GM21447 (cell line): ENCODE data around the gene NLRC3.
"Not testable (repeated sequence)": the region's sequence is repeated elsewhere in the genome, so short reads cannot be mapped to it uniquely, and the experiment has no call there.

Experiments used
- ATAC-seq: cut with Tn5 transposase; IDR thresholded peaks from one replicate; pipeline ENCODE4 v1.9.1; 2021; ENCODE audit not compliant: unreplicated experiment

NLRC3 gene

DNA sequence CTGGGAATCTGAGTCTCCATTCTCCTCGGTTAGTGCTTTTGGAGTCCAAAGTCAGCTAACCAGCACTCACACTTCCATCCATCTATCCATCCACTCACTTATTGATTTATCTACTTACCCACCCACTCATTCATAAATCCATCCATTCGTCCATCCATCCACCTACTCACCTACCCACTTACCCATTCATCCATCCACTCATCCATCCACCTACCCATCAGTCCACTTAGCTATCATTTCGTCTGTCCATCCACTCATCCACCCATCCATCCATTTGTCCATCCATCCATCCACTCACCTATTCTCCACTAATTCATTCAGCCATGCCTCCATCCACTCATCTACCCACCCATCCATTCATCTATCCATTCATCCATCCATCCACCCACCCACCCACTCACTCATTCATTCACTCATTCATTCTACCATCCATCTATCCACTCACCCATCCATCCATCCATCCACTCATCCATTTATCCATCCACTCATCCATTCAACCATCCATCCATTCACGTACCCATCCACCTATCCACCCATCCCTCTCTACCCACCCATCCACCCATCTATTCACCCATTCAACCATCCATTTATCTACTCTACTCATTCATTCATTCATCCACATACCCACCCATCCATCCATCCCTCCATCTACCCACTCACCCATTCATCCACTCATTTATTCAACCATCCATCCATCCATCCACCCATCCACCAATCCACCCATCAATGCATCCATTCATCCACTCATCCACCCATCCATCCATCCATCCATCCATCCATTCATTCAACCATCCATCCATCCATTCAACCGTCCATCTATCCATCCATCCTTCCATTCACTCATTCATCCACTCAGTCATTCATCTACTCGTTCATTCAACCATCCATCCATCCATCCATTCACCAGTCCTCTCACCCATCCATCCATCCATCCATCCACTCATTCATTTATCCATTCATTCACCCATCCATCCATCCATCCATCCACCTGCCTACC, 26.1 kb downstream of the NLRC3 start:
- ATAC-seq = no peak

DNA sequence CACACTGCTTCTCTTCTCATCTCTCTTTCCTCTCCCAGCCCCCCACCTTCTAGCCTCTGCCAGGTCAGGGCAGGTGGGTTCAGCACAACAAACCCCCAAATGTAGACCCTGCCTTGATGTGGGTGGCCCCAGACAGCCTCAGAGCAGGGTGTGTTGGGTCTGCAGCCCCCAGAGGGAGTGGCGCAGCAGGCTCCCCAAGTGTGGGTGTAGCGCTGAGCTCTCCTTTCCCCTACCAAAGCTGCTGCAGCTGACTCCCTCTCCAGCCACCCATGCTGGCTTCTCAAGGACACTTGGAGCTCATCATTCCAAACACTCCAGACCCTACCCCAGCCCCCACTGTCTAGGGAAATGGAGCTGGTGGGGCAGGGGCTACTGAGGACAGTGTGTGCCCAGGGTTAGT, 27.3 kb downstream of the NLRC3 start:
- no peak for ATAC-seq

DNA sequence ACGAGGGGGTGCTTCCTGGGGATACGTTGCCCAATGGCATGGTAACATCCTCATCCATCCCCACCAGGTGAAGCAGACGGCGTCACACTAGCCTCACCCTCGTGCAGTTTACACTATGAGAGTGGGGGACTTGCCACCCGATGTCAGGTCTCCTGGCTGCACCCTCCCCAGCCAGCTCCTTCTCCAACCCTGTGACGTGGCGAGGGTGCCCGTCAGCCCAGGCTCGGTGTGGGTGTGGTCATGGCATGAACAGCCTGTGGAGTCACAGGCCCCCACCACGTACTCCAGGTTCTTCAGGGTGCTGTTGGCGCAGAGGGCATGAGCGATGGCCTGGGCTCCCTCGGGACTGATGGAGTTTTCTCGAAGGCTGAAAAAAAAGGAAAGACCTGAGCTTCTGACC, 28.3 kb downstream of the NLRC3 start:
- ATAC-seq = no peak

DNA sequence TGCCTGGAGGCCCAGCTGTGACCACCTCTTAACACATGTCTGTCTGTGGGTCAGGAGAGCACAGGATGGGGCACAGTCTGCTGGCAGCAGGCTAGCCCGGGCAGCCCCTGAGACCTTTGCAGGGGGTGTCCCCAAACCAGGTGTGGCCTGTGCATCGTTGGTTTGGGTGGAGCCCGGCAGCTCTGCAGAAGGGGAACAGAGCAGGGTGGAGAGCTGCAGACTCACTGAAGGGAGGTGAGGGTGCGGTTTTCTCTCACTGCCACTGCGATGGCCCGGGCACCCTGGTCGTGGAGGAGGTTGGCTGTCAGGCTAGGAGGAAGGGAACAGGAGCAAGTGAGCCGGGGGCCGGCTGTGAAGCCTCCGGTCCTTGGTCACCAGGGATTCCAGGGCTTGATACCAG, 28.8 kb downstream of the NLRC3 start:
- no peak for ATAC-seq

DNA sequence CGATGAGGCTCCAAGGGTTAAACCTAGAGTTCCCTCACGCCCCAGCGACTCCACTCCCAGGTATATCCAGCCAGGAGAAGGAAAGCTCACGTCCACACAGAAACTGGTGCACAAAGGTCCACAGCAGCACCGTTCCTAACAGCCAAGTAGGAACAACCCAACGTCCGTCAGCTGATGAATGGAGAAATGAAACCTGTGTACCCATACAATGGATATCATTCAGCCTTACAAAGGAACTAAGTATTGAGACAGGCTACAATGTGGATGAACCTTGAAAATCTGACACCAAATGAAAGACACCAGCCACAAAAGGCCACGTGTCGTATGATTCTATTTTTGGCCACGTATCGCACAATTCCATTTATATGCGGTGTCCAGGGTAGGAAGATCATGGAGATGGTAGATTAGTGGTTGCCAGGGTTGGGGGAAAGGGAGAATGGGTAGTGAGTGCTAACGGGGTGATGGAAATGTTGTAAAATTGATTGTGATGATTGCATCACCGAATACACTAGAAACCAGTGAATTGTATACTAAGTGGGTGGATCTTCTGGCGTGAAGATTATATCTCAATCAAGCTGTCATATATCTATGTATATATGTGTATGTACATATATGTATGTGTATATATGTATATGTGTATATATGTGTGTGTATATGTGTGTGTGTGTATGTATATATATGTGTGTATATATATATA, 30.1 kb downstream of the NLRC3 start:
- no peak for ATAC-seq

DNA sequence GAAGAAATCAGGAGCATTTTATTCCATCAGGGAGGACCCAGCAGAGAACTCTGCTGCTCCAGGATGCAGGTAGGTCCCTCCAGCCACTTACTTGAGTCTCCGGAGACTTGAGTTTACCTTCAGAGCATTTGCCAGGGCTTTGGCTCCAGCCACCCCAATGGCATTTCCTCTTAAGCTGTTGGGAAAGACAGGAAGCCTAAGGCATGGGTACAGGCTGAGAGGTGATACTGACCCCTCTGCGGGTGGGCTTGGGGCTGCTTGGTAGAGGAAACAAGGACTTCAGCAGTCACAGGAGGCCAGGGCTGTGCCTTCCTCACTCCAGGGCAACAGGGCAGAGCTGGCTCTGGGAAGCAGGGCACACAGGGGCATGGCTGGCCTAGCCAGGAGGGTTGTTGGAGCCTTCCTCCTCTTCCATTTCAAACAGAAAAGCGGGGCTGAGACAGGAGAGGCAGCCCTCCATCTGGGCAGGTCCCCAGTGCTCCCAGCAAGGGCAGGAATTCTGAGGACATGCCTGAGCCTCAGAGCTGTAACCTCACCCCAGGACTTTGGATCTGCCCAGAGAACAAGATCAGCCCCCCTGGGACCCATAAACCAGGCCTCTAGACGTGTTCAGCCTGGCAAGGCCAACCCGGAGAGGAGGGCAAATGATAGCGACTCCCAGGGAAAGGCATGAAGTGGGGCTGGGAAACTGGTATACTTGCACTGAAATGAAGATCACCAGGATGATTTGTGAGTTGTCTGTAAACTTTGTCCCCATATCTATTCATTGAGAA, 34.4 kb downstream of the NLRC3 start:
- ATAC-seq = no peak

DNA sequence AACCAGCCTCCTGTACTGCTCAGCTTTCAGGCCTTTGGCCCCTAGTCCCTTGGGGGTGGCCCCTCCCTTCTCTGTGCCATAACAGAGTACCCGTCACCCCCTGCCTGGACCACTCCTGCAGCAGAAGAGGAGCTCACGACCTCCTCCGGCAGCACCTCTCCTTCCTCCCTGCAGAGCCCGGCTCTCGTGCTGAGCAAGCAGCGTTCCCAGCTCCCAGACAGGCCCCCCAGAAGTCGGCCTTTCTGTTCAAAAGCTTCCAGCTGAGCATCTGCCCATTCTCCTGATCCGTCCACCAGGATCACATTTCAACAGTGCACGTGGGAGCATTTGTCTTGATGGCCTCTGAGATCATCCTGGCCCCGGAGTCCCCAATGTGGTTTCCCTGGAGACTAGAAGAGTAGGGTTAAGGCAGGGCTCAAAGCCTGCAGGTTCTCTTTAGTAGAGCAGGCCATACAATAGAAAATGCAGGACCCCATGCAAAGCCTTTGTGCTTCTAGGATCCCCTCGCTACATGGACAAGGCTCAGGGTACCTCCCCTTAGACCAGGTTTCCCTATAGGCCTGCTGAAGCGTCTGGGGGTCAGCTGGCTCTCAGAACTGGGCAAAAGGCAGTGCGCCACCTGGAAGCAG, 35.6 kb downstream of the NLRC3 start:
- ATAC-seq = no peak

DNA sequence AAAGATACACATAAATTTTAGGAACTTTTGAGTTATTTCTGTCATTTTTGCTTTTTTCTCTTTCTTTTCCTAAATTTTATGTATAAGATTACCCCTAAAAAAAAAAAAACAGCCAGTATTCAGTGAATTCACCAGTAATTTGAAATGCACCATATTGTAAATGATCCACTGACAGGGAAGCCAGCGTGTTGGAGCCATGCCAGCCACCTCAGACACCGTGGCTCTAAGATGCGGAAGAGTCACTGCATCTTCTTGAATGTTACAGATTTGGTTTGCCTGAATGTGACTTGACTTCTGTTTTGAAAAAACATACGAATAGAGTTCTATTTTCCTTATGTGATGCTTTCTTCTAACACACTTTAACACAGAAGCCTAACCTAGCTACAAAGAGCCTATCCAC, 39.0 kb downstream of the NLRC3 start:
- no peak for ATAC-seq

DNA sequence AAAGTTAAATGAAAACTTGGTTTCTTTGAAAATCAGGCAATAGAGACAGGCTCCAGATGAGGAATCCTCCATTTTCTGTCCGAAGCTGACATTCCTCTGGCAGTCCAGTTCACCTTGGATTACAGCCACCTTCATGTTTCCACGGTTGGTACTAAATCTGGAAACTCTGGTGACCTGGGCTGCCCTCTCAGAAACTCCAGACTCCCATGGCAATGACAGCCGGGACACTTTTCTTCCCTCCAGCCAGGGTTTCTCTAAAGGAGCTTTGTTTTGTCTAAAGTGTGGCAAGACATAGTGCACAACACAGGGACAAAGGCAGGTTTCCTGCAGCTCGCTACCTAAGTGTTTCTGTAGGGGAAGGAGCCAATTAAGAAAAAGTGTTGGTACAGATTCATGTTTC, 40.4 kb downstream of the NLRC3 start:
- ATAC-seq = no peak

DNA sequence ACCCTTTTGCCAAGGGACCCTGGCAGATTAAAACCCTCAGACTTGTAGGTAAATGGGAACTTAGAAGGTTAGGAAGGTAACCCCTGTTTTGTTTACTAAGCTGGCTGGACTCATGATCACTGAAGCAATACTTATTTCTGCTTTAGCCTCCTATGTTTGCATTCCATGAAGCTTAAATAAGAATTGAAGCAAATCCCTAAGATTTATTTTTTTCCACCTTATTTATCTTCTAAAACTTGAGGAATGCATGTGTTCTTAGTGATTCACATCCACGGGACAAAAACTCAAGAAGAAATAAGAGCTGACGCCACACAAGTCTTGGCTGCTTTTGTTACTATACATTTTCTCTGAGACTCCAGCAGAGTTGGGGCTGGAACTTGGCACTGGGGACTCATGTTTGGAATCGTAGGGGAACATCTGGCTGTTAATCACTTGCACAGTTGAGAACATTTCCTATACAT, 40.9 kb downstream of the NLRC3 start:
- no peak for ATAC-seq

DNA sequence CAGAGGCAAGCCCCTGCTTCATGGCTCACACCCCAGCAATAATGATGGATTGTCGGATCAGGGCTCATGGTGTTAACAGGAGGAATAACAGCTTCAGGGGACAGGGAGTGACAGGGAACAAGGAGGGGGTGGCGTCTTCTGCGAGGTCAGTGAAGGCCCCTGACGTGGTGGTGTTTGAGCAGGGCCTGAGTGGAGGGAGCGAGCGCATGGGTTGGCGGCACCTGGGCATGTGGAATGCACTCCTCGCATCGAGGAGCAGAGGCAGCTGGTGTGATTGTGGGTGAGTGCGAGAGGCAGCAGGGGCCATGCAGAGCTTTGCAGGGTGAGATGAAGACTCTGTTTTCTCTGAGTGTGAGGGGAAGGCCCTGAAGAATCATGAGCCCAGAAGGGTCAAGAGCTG, 43.1 kb downstream of the NLRC3 start:
- ATAC-seq = no peak

DNA sequence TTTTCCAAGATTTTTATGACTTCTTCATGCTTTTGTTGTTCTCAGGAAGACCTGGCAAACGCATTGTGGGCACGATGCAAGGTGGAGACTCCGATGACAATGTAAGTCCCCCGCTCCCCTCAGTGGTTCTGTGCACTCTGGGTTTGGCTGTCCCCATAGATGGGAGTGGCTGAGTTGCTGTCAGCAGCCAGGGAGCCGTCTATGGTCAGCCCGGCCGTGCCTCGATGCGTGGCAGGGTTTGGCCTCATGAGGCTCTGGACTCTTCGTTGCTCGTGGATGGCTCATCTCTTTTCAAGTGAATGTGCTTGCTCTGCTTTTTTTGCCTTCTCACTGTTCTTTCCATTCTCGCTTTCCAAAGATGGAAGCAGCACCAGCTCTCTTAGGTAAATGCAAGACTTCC, 44.5 kb downstream of the NLRC3 start:
- no peak for ATAC-seq

DNA sequence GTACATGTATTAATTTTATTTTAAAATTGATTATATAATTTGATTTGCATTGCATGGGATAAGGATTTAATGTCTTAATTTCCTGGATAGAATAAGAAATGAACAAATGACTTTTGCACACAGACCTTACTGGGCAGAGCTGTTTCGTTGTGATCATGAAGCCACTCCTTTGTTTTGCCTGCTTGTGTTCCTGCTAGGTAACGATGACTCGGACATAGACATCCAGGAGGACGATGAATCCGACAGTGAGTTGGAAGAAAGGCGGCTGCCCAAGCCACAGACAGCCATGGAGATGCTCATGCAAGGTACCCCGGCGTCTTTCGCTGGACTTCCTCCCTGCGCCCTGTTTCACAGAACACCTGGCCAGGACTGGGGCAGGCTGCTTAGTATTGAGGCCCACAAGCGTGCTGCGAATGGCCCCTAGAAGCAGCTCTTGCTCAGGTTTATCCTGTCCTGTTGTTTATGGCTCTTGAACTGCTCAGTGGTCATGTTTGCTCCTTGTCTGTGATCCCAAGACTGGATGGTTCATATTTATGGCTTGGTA, 46.8 kb downstream of the NLRC3 start:
- no peak for ATAC-seq

DNA sequence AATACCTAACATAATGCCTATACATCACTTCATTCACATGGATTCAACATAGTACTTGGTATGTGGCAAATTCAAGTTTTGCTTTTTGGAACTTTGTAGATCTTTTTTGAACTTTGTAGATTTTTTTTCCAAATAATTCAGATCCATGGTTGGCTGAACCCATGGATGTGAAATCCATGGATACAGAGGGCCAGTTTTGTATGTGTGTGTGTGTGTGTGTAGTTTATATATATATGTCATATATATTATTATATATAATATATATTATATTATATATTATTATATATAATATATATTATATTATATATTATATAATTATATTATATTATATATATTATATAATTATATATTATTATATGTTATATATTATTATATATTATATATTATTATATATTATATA, 48.0 kb downstream of the NLRC3 start:
- no peak for ATAC-seq

DNA sequence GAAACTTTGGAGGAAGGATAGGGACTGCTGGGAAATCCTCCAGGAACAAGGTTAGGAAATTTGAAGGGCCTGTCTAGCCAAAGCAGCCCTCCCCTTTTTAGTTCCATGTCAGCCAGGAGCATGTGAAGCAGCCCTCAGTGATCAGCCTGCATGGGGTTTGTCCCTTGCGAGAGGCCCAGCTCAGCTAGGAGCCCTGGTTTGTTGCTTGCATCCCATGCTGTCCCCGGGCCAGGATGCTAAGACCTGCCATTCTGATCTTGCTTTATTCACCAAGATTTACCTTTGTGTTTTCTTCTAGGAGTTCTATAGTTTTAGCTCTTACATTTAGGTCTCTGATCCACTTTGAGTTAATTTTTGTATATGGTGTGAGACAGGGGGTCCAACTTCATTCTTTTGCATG, 48.8 kb downstream of the NLRC3 start:
- ATAC-seq = no peak

DNA sequence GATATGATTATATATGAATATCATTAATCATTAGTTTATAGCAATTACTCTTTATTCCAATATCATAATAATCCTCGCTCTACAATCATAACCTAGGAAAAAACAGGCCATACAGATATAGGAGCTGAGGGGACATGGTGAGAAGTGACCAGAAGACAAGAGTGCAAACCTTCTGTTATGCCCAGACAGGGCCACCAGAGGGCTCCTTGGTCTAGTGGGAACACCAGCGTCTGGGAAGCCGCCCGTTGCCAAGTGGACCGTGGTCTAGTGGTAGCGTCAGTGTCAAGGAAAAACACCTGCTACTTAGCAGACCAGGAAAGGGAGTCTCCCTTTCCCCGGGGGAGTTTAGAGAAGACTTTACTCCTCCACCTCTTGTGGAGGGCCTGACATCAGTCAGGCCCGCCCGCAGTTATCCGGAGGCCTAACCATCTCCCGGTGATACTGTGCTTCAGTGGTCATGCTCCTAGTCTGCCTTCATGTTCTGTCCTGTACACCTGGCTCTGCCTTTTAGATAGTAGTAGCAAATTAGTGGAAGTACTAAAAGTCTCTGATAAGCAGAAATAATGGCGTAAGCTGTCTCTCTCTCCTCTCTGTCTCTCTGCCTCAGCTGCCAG, 49.9 kb downstream of the NLRC3 start:
- ATAC-seq = not testable (repeated sequence)

DNA sequence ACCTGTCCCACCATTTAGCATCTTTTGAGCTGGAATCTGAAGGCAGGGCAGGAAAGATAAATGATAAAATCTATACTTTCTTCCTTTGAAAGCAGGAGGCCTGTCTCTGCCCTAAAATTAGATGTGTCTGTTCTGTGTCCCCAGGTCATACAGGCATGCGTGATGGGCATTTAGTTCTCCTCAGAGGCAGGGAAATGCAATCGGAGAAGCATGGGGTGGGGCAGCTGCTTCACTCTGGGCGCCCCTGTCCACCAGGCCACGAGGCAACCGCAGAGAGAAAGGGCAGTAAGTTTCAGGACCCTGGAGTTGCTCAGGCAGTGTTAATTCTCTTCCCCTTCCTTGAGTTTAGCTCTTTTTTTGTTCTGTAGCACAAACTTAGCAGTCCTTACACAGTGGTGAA, 51.3 kb downstream of the NLRC3 start:
- ATAC-seq = no peak

DNA sequence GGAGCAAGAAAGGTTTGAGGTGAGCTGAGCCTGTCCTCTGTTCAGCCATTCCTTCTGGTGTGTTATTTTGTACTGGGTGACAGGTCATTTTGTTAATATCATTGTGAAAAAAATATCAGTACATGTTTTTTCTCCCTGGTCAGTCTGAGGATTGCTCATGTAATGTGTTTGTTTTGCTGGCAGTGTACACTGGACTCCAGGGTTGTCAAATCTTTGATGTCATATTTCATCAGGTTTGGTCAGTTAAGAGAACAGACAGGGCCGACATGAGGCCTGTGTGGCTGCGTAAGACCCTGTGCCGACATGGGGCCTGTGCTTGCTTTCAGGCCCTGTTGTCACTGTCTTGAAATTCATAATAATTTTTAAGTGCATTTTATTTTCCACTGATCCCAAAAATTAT, 53.9 kb downstream of the NLRC3 start:
- no peak for ATAC-seq

DNA sequence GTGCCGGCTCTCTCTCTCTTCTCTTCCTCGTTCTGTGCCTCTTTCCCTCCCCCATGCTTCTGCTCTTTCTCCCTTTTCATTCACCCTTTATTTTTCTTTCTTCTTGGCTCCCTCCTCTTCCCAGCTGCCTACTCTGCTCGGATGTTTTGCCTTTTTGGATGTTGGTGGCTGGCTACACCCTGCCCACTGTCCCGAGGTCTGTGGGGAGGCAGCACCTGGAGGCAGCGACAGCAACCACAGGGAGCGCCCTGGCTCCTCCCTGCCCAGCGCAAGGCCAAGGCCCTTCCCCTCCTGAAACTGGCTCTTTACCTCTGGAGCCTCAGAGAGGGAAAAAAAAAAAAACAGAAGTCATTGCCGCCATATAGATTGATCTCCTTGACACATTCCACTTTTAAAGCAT, 56.4 kb downstream of the NLRC3 start:
- no peak for ATAC-seq

DNA sequence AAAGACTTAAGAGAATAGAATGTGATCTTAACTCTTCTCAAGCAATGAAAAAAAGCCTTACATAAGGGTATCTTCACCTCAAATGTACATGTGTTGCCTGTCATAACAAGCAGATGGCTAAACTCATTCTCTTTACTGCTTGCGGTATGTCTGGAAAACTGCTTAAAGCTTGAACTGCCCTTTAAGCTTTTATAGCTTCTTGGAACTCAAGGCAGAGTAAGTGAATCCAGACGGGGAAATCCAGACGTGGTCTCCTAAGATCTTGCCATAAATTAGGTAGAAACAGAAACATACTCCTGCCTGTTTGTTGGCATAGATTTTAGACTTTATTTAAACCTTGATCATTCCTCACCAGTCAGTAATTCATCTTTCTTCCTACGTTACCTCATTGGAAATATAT, 56.8 kb downstream of the NLRC3 start:
- no peak for ATAC-seq
